ENCODE measurements around the gene CCDC142.

Gene CCDC142

GRCh38 chr2:74522516-74522915, 39.7 kb upstream of the CCDC142 start:
- no peak overlapping the region for H3K4me3 ChIP-seq (replicated peaks; ENCODE audit: low read depth, low read length)
- DNase-seq (ENCODE audit: extremely low read depth, low read depth) = no peak
- no peak for TF ChIP-seq CTCF (IDR thresholded peaks at IDR 0.05; ENCODE audit: low read depth, low read length, missing control alignments)

GRCh38 chr2:74516650-74517049, 33.9 kb upstream of the CCDC142 start:
- no peak overlapping the region for H3K4me3 ChIP-seq (replicated peaks; ENCODE audit: low read depth, low read length)
- no peak for TF ChIP-seq CTCF (IDR thresholded peaks at IDR 0.05; ENCODE audit: low read depth, low read length, missing control alignments)
- DNase-seq (ENCODE audit: extremely low read depth, low read depth) = no peak

GRCh38 chr2:74515981-74516633, 33.3 kb upstream of the CCDC142 start:
- H3K4me3 ChIP-seq (replicated peaks; ENCODE audit: low read depth, low read length) = no peak overlapping the region
- DNase-seq (ENCODE audit: extremely low read depth, low read depth) = no peak
- no peak for TF ChIP-seq CTCF (IDR thresholded peaks at IDR 0.05; ENCODE audit: low read depth, low read length, missing control alignments)

DNA sequence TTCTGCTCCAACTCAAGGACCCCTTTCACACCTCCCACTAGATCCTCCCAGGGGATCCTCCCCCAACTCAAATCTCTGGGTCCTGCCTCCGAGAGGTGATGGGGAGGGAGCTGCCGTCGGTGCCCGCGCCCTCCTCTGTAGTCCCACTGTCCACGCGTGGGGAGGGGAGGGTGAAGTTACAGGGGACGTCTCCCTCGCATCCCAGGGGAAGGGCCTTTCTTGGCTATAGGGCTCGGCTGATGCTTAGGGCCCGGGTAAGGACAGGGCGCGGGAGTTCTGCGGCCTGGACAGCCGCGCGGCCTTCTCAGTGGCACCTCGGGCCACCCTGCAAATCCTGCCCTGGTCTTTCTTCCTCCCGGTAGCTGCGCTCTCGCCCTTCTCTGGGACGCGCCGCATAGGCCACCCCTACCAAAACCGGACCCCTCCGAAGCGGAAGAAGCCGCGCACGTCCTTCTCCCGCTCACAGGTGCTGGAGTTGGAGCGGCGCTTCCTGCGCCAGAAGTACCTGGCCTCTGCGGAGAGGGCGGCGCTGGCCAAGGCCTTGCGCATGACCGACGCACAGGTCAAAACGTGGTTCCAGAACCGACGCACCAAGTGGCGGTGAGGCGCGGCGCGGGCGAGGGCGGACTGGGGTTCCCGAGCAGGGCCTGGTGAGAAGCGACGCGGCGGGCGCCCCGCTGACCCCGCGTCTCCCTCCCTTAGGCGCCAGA, 32.6 kb upstream of the CCDC142 start:
- no peak for TF ChIP-seq CTCF (IDR thresholded peaks at IDR 0.05; ENCODE audit: low read depth, low read length, missing control alignments)
- no peak overlapping the region for H3K4me3 ChIP-seq (replicated peaks; ENCODE audit: low read depth, low read length)
- DNase-seq (ENCODE audit: extremely low read depth, low read depth) = no peak

GRCh38 chr2:74514368-74515270, 31.8 kb upstream of the CCDC142 start, which contains the start of gene TLX2:
Gene TLX2, plus strand, starts transcription at chr2:74514450. Its CDS starts 357 bp downstream, at chr2:74514807.
- H3K4me3 ChIP-seq (replicated peaks; ENCODE audit: low read depth, low read length) = no peak within 1 kb of the TSS
- TF ChIP-seq CTCF (IDR thresholded peaks at IDR 0.05; ENCODE audit: low read depth, low read length, missing control alignments) = no peak
- DNase-seq (ENCODE audit: extremely low read depth, low read depth) = no peak

DNA sequence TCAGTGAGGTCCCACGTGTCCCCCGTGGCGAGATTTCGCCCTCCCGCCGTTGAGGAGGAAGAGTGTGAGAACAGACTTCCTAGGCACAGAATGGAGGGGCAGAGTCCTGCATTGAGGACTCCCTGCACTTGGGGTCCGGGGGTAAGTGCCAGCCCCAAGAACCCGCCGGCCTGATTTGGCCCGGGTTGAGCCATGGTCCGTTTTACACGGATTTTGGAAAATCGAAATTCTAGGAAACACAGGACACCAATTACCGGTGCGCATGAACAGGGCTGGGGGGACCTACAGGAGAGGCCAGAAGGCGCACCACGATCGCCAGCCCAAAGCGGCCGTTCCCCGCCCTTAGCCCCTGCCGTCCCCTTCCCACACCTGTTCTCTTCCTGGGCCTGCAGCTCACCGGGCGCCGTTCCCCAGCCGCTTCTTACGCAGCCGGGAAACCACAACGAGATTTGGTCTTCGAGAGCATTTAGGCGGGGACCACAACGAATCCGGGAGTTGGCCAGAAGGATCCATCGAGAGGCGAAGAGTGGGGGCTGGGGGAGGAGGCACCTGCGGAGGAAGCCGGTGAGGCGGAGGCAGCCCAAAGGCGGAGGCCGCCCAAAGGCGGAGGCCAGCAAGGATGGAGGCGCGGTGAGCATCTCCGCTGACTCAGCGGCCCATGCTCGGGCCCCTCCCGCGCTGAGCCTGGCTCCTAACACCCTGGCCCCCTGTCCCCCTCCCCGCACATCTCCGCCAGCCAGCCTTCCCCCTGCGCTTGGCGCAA, 31.0 kb upstream of the CCDC142 start:
- no peak overlapping the region for H3K4me3 ChIP-seq (replicated peaks; ENCODE audit: low read depth, low read length)
- DNase-seq (ENCODE audit: extremely low read depth, low read depth) = no peak
- no peak for TF ChIP-seq CTCF (IDR thresholded peaks at IDR 0.05; ENCODE audit: low read depth, low read length, missing control alignments)

All from HFF-Myc (cell line).